GM18499 (cell line): ENCODE results near the gene RNF7.
A peak's percentile ranks its signal among the peaks of the same experiment; 100 is the strongest.
"Not testable (repeated sequence)": the region's sequence is repeated elsewhere in the genome, so short reads cannot be mapped to it uniquely, and the experiment has no call there.

ENCODE experiments used
- ATAC-seq: cut with Tn5 transposase; IDR thresholded peaks from one replicate; pipeline ENCODE4 v1.9.1; 2021; ENCODE audit warnings: moderate number of reproducible peaks; ENCODE audit not compliant: insufficient read depth, unreplicated experiment

Gene RNF7

GRCh38 chr3:141776885-141777284 is 38.8 kb downstream of the RNF7 start:
- ATAC-seq = no peak

DNA sequence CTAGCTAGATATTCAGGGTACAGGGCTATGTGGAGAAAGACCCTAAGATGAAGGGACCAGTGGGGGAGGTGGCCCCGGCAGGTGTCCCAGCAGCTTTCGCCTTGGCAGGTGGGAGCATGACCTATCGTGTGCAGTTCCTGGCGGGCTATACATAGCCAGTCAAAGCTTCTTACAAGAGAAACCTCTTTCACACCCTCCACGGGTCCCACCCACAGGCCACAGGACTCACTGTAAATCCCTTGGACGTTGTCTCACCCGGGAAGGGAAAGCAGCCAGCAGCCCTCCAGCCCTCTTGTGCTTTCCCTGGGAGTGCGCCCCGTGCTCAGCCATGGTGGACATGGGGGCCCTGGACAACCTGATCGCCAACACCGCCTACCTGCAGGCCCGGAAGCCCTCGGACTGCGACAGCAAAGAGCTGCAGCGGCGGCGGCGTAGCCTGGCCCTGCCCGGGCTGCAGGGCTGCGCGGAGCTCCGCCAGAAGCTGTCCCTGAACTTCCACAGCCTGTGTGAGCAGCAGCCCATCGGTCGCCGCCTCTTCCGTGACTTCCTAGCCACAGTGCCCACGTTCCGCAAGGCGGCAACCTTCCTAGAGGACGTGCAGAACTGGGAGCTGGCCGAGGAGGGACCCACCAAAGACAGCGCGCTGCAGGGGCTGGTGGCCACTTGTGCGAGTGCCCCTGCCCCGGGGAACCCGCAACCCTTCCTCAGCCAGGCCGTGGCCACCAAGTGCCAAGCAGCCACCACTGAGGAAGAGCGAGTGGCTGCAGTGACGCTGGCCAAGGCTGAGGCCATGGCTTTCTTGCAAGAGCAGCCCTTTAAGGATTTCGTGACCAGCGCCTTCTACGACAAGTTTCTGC is 40.1 kb downstream of the RNF7 start:
- ATAC-seq = no peak

DNA sequence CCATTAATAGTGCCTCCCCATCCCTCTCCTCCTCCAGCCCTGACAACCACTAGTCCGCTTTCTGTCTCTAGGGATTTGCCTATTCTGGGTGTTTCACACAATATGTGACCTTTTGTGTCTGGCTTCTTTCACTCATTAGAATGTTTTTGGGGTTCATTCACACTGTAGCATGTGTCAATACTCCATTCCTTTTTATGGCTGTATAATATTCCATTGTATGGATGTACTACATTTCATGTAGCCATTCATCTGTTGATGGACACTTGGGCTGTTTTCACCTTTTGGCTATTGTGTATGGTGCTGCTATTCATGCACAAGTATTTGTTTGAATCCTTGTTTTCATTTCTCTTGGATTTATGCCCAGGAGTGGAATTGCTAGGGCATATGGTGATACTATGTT is 41.6 kb downstream of the RNF7 start:
- ATAC-seq = no peak

- no peak for ATAC-seq
Observed at GRCh38 chr3:141782386-141782932, 44.4 kb downstream of the RNF7 start.

- no peak for ATAC-seq
Observed at GRCh38 chr3:141783632-141784031, 45.5 kb downstream of the RNF7 start.

DNA sequence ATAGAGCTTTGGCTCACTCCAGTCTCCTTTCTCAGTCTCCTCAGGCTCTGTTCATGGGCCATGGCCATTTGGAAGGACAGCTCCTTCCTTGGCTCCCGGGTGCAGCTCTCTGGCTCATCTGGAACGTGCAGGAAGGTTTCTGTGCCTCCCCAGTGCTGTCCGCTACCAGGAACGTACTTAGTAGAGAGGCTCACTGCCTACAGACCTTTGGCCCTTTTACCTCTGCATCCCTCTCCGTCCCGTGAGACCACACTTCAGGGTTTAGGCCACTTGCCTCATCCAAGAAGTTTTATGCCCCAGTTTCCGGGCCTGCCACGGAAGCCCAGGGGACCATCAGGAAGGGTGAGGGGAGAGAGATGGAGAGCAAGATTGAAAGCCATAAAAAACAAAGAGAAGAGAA is 46.0 kb downstream of the RNF7 start:
- ATAC-seq = no peak

DNA sequence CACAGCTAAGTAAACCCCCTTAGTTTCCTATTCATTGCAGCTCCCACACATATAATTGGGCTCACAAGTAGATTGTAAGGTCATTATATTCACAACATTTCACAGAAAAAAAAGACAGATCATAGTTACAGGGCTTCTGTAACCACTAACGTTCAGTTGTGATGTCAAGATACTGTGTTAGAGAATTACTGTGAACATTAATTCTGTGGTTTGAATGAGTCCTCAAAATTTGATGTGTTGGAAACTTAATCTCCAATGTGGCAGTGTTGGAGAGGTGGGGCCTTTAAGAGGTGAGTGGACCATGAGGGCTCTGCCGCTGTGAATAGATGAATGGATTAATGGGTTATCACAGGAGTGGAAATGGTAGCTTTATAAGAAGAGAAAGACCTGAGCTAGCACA is 46.4 kb downstream of the RNF7 start:
- no peak for ATAC-seq

DNA sequence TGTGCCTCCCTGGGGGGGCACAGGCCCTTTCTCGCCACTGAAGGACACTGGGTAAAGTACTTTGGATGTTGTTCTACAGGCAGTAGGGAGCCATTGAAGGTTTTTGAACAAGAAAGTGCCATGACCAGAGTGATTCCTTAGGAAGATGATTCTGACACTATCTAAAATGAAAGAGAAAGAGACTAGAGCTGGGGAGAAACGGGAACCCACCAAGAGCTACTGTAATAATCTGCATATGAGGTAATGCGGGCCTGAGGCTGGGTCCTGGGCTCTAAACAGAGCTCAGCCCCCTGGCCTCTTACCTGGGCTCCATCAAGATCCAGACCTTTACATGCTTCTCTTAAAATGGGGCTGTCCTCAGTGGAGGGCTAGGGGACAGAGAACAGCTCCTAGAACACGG is 50.1 kb downstream of the RNF7 start:
- no peak for ATAC-seq

- ATAC-seq = not testable (repeated sequence)
Observed at GRCh38 chr3:141788750-141789149, 50.7 kb downstream of the RNF7 start.

DNA sequence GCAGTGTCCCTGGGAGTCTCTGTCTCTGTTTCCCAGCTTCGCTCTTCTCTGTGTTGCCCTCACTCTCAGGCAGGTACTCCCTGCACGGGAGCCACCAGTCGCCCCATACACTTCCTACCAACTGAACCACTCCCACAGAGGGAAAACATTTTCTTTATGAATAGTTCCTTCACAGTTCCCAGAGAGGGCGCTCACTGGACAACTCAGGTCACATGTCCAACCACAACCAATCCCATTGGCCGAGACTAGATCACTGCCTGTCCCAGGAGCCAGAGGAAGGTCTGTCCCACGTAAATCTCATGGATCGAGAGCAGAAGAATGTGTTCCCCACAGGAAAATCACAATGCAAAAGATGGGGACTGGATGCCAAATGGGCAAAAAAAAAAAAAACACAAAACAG is 51.2 kb downstream of the RNF7 start:
- no peak for ATAC-seq

GRCh38 chr3:141790171-141790570 is 52.1 kb downstream of the RNF7 start:
- no peak for ATAC-seq

- no peak for ATAC-seq
Observed at GRCh38 chr3:141792495-141792894, 54.4 kb downstream of the RNF7 start.

DNA sequence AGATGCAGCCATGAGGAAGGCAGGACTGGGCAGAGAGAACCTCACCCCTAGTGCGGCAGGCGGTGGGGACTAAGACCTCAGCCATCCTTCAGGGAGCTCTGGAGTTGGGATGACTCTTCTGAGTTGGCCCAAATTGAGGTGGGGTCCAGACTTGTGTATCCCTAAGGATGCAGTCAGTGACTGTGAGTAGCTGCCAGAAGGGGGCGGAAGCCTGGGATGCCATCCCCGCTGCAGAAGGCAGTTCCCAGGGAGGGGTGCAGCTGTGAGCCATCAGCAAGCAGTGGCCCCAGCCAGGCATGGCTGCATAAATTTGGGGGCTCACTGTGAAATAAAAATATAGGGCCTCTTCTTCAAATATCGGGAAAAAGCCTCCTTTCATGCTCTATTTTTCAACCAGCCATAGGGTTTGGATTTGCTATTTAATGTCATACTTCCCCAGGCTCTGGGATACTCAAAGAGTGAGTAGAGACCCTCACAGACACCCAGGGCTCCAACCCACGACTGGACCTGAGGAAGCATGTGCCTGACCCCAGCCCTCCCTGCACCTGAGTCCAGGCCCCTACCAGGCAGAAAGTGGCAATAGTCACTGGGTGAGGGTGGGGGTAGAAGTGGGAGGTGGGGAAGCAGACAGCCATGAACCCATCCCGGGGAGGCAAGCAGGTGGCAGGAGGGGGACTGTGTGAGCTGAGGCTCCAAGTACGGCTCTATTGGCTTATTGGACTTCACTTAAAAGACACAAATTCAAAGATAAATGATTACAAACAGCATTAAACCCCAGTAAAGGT is 55.6 kb downstream of the RNF7 start:
- ATAC-seq = no peak

- no peak for ATAC-seq
Observed at GRCh38 chr3:141795276-141795675, 57.2 kb downstream of the RNF7 start.

DNA sequence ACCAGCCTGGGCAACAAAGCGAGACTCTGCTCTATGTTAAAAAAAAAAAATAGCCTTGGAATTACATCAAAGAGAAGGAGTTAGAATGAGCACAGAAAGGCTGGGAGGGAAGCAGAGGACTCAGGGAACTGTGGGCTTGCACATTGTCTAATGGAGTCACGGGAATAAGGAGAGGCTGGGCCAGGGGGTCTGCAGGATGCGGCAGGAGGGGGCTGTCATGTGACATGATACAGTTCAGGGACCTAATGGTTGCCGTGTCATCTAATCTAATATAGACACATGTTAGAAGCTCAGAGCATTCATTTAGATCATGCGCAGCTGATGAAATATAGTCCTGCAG is 57.6 kb downstream of the RNF7 start:
- no peak for ATAC-seq

DNA sequence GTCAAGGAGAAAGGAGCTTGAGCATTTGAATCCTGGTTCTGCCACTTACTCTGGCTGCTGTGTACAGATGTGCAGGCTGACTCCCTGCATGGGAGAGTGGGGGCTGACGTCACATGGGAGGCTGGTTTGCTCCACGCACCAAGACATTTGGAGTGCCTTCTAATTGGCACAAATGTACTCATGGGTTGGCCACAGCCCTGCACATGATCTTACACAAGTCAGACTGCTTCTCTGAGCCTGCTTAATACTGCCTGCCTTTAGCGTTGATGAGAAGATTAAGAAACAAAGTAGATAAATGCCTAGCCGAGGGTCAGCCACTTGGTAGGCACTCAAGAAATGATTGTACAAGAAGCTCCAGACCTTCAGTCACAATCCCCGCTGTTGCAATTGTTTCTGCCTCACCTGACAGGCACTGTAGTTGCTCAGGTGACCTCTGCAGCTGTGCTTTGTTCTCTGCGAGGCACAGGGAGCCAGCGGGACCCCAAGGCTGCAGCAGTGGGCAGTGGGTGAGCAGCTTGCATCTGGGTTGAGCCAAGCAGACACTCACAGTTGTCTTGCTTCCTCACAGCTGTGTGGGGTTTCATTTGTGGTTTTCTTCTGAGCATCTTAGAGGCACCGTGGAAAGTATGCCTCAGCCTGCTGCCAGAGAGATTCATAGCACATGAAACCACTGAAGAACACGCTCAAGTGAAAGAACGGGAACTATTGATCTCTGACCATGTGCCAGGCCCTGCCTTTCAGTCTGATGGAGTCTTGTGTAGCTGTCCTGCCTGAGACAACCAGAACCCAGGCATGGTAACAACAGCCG is 58.2 kb downstream of the RNF7 start:
- ATAC-seq = peak; percentile 95
